ENCODE data around the gene SMPD2. TPM values are rescaled to one million over a fixed set of nuclear protein-coding genes. Genes with fewer than 3 reads are reported as not detected.
A peak's percentile ranks its signal among the peaks of the same experiment; 100 is the strongest.

The SMPD2 gene
- total and polyA plus RNA-seq, 9 of the 15 experiments (the other 6 are each of a cell fraction or from before 2014, with no cell fraction given) = 0.13 to 21.8 (median 18.3) TPM

- TF ChIP-seq TOE1 (IDR thresholded peaks at IDR 0.05; ENCODE audit: borderline replicate concordance) (no peak), TOE1 (CRISPR knock-in tag; IDR thresholded peaks at IDR 0.05; ENCODE audit: borderline replicate concordance, low read depth) (no peak), ZBED1 (IDR thresholded peaks at IDR 0.05) (no peak), HNRNPUL1 (IDR thresholded peaks at IDR 0.05; ENCODE audit: low read length) (no peak)
Observed at GRCh38 chr6:109396046-109396718, 44.3 kb upstream of the SMPD2 start (continued).

GRCh38 chr6:109397020-109397419 is 43.5 kb upstream of the SMPD2 start:
- CTCF ChIA-PET (ENCODE audit: low intra/inter-chr PET ratio) = interaction anchor here (1.2 to 2.7 kb wide), 2 partner anchors 209 to 854 kb away, joined by 4 to 23 read pairs; no protein-coding TSS in a partner anchor
- no TSS peak for BruUV-seq (replicated peaks)
- peak; percentile 26 for FAIRE-seq
- Histone ChIP-seq H3K79me2 (ENCODE audit: control insufficient read depth, insufficient read depth, low read length) (no peaks in the 10 kb centered on the region), H3K9me1 (ENCODE audit: control insufficient read depth, insufficient read depth, low read length) (no peaks in the 10 kb centered on the region), H2AFZ (ENCODE audit: low read depth, low read length) (peak overlapping the region; percentile 73), H3K4me1 (replicated peaks in 1 of 2; ENCODE audit: control insufficient read depth in 2 of 2, insufficient read depth in 2 of 2, low read length in 2 of 2) (peaks cover 0 to 3% of the 10 kb centered on the region in 2 experiments; a peak in 4 of 5 replicates), H4K20me1 (replicated peaks; ENCODE audit: control insufficient read depth, insufficient read depth, low read length) (no peaks in the 10 kb centered on the region), H3K9me3 (replicated peaks; ENCODE audit: control insufficient read depth, insufficient read depth, low read depth, low read length) (no peaks in the 10 kb centered on the region), H3K27me3 (ENCODE audit: control insufficient read depth in 2 of 2, insufficient read depth in 2 of 2, low read length in 2 of 2) (no peaks in the 10 kb centered on the region; a peak in 1 of 5 replicates), H3K27ac (ENCODE audit: extremely low read depth, low read depth, low read length) (no peak overlapping the region), H3K4me3 (no peak overlapping the region), H3K9ac (ENCODE audit: insufficient read depth in 1 of 2, low read depth in 2 of 2, low read length in 2 of 2) (no peak overlapping the region), H3K4me2 (ENCODE audit: insufficient read depth, low read length) (peak overlapping the region; percentile 38), H3K36me3 (ENCODE audit: control insufficient read depth, insufficient read depth, low read length) (no peaks in the 10 kb centered on the region)
- POLR2A ChIA-PET = interaction anchor here (0.7 kb wide), 1 partner anchor 14 kb away, joined by 4 read pairs; the partner anchor contains the start of gene CD164
- 3% methylated on average over 4 of the region's 4 CpGs for WGBS (ENCODE audit: insufficient coverage, low coverage, missing lambda C conversion rate)
- intact Hi-C loops (cut with micrococcal nuclease) (loop anchor here (1.0 to 10.0 kb wide), 3 partner anchors 209 to 482 kb away; no protein-coding TSS in a partner anchor), in situ Hi-C loops (cut with MboI) (no loop called here)
- peak; percentile 86 for ATAC-seq
- peak in 3 of 4 experiments; percentile 27 to 48 (median 31) for DNase-seq (ENCODE audit: extremely low read depth in 1 of 4, low spot score in 3 of 4)
- peak; percentile 61; the same call in 1 of the 2 replicates for TF ChIP-seq ARID2 (IDR thresholded peaks at IDR 0.05)
- peak; percentile 75; the same call in 1 of the 2 replicates for TF ChIP-seq REST (IDR thresholded peaks at IDR 0.05; ENCODE audit: borderline replicate concordance)
- TF ChIP-seq REST (CRISPR knock-in tag; IDR thresholded peaks at IDR 0.05; ENCODE audit: low read depth) = no peak
- no peak for TF ChIP-seq E2F1 (CRISPR knock-in tag; IDR thresholded peaks at IDR 0.05)
- peak; percentile 21; the same call in 1 of the 2 replicates for TF ChIP-seq RB1 (IDR thresholded peaks at IDR 0.05; ENCODE audit: low read depth)
